Endothelial cell of umbilical vein (primary cell): ENCODE measurements around the gene PEG3. TPM values are rescaled to one million over a fixed set of nuclear protein-coding genes. Genes with fewer than 3 reads are reported as not detected.

ENCODE experiments used
- BruUV-seq: library from RNA; stranded (reverse); fragments of 400-500 nt; replicated peaks from 2 replicates; lab custom pipeline; 2021; lab: Mats Ljungman, UMichigan
- CTCF ChIA-PET: fragments of 300-600, 350-600 bp; sonication (Branson Sonifier 250); formaldehyde crosslinking; loops from one replicate; lab custom pipeline; 2021; ENCODE audit warnings: antibody characterized with exemption, inconsistent platforms; lab: Charles Lee
- POLR2A ChIA-PET: fragments of 300-600, 350-600 bp; sonication (Branson Sonifier 250); formaldehyde crosslinking; loops from one replicate; lab custom pipeline; 2021; ENCODE audit warnings: antibody characterized with exemption, inconsistent platforms; lab: Charles Lee
- DNase-seq: peaks from one replicate; pipeline ENCODE4 v3.0.0-alpha.2; 2011; ENCODE audit warnings: low read depth, low spot score
- FAIRE-seq: peaks from 2 replicates; lab custom pipeline; 2011; peaks lifted over from hg19 to GRCh38; lab: Jason Lieb, UNC
- H2AFZ ChIP-seq: 2 replicates; pipeline ENCODE4 v1.6.0; 2012; ENCODE audit warnings: low read depth, low read length, control low read depth, inconsistent platforms
- H3K27ac ChIP-seq: 2 replicates; pipeline ENCODE4 v1.5.1; 2011; ENCODE audit warnings: low read depth, mild to moderate bottlenecking, control low read depth, low read length, moderate library complexity; ENCODE audit not compliant: insufficient read depth
- H3K27me3 ChIP-seq, 2 experiments: 2 replicates each; pipeline versions ENCODE4 v1.6.0 to v1.6.1; 2011; ENCODE audit warnings: low read length in 2 of 2, mixed read lengths in 1 of 2; ENCODE audit not compliant: control insufficient read depth in 2 of 2, insufficient read depth in 2 of 2
- H3K36me3 ChIP-seq, 2 experiments: 2 replicates in 1 of 2; 3 replicates in 1 of 2; pipeline ENCODE4 v1.5.1; 2011; ENCODE audit warnings: low read length in 2 of 2, mild to moderate bottlenecking in 1 of 2, moderate library complexity in 1 of 2; ENCODE audit not compliant: control insufficient read depth in 2 of 2, insufficient read depth in 2 of 2; ENCODE audit errors: extremely low read depth in 1 of 2
- H3K4me1 ChIP-seq: 3 replicates; pipeline ENCODE4 v1.5.1; 2011; ENCODE audit warnings: mild to moderate bottlenecking, low read length; ENCODE audit not compliant: control insufficient read depth, insufficient read depth; ENCODE audit errors: extremely low read depth
- H3K4me2 ChIP-seq: 2 replicates; pipeline ENCODE4 v1.6.1; 2011; ENCODE audit warnings: low read length, control low read depth, mixed read lengths; ENCODE audit not compliant: insufficient read depth
- H3K4me3 ChIP-seq, 3 experiments: fragments of 200-600 bp in 1 of 3; sonication (generic), shearing (Covaris generic) in 1 of 3; replicated peaks in 1 of 3; 2 replicates each; pipeline ENCODE4 v1.5.1; 2011 to 2016; ENCODE audit warnings: control low read depth in 3 of 3, low read length in 3 of 3, mild to moderate bottlenecking in 2 of 3, inconsistent platforms in 1 of 3, low read depth in 1 of 3, moderate library complexity in 1 of 3; ENCODE audit not compliant: insufficient read depth in 1 of 3
- H3K79me2 ChIP-seq: 2 replicates; pipeline ENCODE4 v1.6.0; 2012; ENCODE audit warnings: low read length, inconsistent platforms; ENCODE audit not compliant: control insufficient read depth, insufficient read depth
- H3K9ac ChIP-seq: replicated peaks from 2 replicates; pipeline ENCODE3; 2011; ENCODE audit warnings: low read length, control low read depth; ENCODE audit not compliant: insufficient read depth; ENCODE audit errors: extremely low read depth
- H3K9me1 ChIP-seq: replicated peaks from 3 replicates; pipeline ENCODE4 v1.6.0; 2011; ENCODE audit warnings: mild to moderate bottlenecking, low read length; ENCODE audit not compliant: control insufficient read depth, insufficient read depth; ENCODE audit errors: extremely low read depth
- H3K9me3 ChIP-seq: replicated peaks from 2 replicates; pipeline ENCODE4 v1.5.1; 2012; ENCODE audit warnings: low read length, inconsistent platforms; ENCODE audit not compliant: control insufficient read depth, insufficient read depth
- H4K20me1 ChIP-seq: replicated peaks from 2 replicates; pipeline ENCODE3; 2011; ENCODE audit warnings: mild to moderate bottlenecking, low read length; ENCODE audit not compliant: control insufficient read depth, insufficient read depth; ENCODE audit errors: extremely low read depth
- CTCF ChIP-seq, 2 donors: IDR thresholded peaks; 1 replicate in 1 of 2; 2 replicates in 1 of 2; pipeline ENCODE4 v1.5.1; 2011; ENCODE audit warnings: low read length in 2 of 2, mild to moderate bottlenecking in 2 of 2, moderate library complexity in 2 of 2, control low read depth in 1 of 2, inconsistent platforms in 1 of 2, low read depth in 1 of 2; ENCODE audit not compliant: insufficient read depth in 1 of 2; ENCODE audit errors: extremely low read depth in 1 of 2
- EZH2 ChIP-seq: IDR thresholded peaks from 2 replicates; pipeline ENCODE4 v1.6.1; 2012; ENCODE audit warnings: borderline replicate concordance, low read depth, mild to moderate bottlenecking, moderate library complexity, low read length, inconsistent platforms; ENCODE audit not compliant: severe bottlenecking
- FOS ChIP-seq: IDR thresholded peaks from 2 replicates; pipeline ENCODE4 v1.6.1; 2011; ENCODE audit warnings: mild to moderate bottlenecking, low read length, moderate library complexity, borderline replicate concordance; ENCODE audit not compliant: insufficient read depth
- GATA2 ChIP-seq: IDR thresholded peaks from 2 replicates; pipeline ENCODE4 v1.7.0; 2011; ENCODE audit warnings: low read depth, mild to moderate bottlenecking, moderate library complexity, mixed read lengths, low read length; ENCODE audit not compliant: insufficient read length, insufficient read depth
- JUN ChIP-seq: IDR thresholded peaks from 2 replicates; pipeline ENCODE4 v1.6.1; 2011; ENCODE audit warnings: borderline replicate concordance, low read depth; ENCODE audit not compliant: insufficient read length, insufficient read depth
- MAX ChIP-seq: IDR thresholded peaks from 2 replicates; pipeline ENCODE4 v1.6.1; 2011; ENCODE audit not compliant: insufficient read depth, insufficient read length
- MYC ChIP-seq: IDR thresholded peaks from one replicate; pipeline ENCODE4 v1.6.1; 2011; ENCODE audit warnings: mild to moderate bottlenecking, low read depth, low read length
- POLR2A ChIP-seq: IDR thresholded peaks from 2 replicates; pipeline ENCODE4 v1.6.1; 2012; ENCODE audit warnings: low read depth, mild to moderate bottlenecking, control low read depth, low read length
- POLR2AphosphoS5 ChIP-seq: IDR thresholded peaks from 2 replicates; pipeline ENCODE4 v1.6.1; 2012; ENCODE audit warnings: low read depth, mild to moderate bottlenecking, control low read depth, low read length, moderate library complexity; ENCODE audit not compliant: insufficient read depth
- dilution Hi-C: fragments of 300-500 bp; cut with MboI; formaldehyde crosslinking; loops from one replicate; pipeline ENCODE4 v1.15.0; 2019; ENCODE audit warnings: low sequenced_read_pairs; ENCODE audit not compliant: extremely low pct_ligation_motif_present
- intact Hi-C: fragments of 100-400 bp; cut with micrococcal nuclease; formaldehyde crosslinking; loops from one replicate; pipeline ENCODE4 v1.10.0; 2022
- polyA plus RNA-seq, 4 experiments: library from polyadenylated mRNA; depleted of rRNA in 3 of 4; stranded (reverse) in 3 of 4; unstranded in 1 of 4; fragments of >200 nt; gene quantifications; 2 replicates each; pipeline versions ENCODE4 v1.2.1 to v1.2.3, GENCODE V29; 2011 to 2012; ENCODE audit warnings: missing spikeins in 1 of 4
- small RNA-seq: library from RNA; depleted of rRNA; stranded (forward); fragments of <200 nt; gene quantifications from one replicate; pipeline ENCODE3, GENCODE V24; 2012; ENCODE audit warnings: low replicate concordance, low read depth; ENCODE audit not compliant: insufficient read depth, insufficient read length
- total RNA-seq: library from RNA; stranded (reverse); gene quantifications from 2 replicates; pipeline ENCODE4 v1.2.3, GENCODE V29; 2021

PEG3 gene
- total and polyA plus RNA-seq, 2 donors (not counting 3 experiments of a cell fraction or from before 2014, with no cell fraction given), result 0.27 TPM; not detected in 1

- TF ChIP-seq GATA2 (no peak), POLR2A (no peak), POLR2AphosphoS5 (no peak), JUN (no peak), FOS (no peak), EZH2 (no peak), MYC (no peak), MAX (no peak), CTCF (IDR thresholded peaks at IDR 0.05; ENCODE audit: extremely low read depth in 1 of 2, insufficient read depth in 1 of 2, low read depth in 1 of 2, low read length in 2 of 2) (no peak)
- Histone ChIP-seq H3K27me3 (no peaks in the 10 kb centered on the region), H4K20me1 (no peaks in the 10 kb centered on the region), H3K4me1 (no peaks in the 10 kb centered on the region), H3K27ac (no peak overlapping the region), H3K9me1 (no peaks in the 10 kb centered on the region), H2AFZ (no peak overlapping the region), H3K36me3 (no peaks in the 10 kb centered on the region), H3K4me3 (no peak overlapping the region), H3K9ac (no peak overlapping the region), H3K79me2 (no peaks in the 10 kb centered on the region), H3K4me2 (no peak overlapping the region), H3K9me3 (peaks cover 3% of the 10 kb centered on the region)
- DNase-seq, result no peak
- dilution Hi-C loops, result no loop called here
- intact Hi-C loops, result no loop called here
- FAIRE-seq, result no peak
- ChIA-PET CTCF (no interaction called here), POLR2A (no interaction called here)
- BruUV-seq, result no TSS peak
Observed at GRCh38 chr19:56806639-56807038, 33.9 kb downstream of the PEG3 start.

Small RNA genes lying within 50 kb of the gene (small RNA-seq; reads per million reads assigned to genes)
- not detected for gene AC006115.2

Other genes with a start within 250 kb of the PEG3 start
- 9.6 and 9.7 TPM in 2 replicates for gene ZNF71, start 245.4 kb downstream of the PEG3 start, total RNA-seq
- gene ZNF71, start 245.4 kb downstream of the PEG3 start, polyA plus RNA-seq, result 10.1 and 13.4 TPM in 2 replicates
- 0.30 and 1.4 TPM in 2 replicates for gene SMIM17, start 197.6 kb downstream of the PEG3 start, total RNA-seq
- gene SMIM17, start 197.6 kb downstream of the PEG3 start, polyA plus RNA-seq, result 0.10 TPM in 1 of 2 replicates, not detected in the other
- gene ZNF835, start 169.0 kb downstream of the PEG3 start, total RNA-seq, result not detected in 2 replicates
- 0.01 TPM in 1 of 2 replicates, not detected in the other for gene ZNF835, start 169.0 kb downstream of the PEG3 start, polyA plus RNA-seq
- not detected in 2 replicates for gene ZIM2, start within 50 bp of the PEG3 start, total RNA-seq
- gene ZIM2, start within 50 bp of the PEG3 start, polyA plus RNA-seq, result not detected in 2 replicates